Cardiac fibroblast (primary cell): ENCODE results near the gene MTMR3.

Experiments
- DNase-seq, 2 donors: peaks; one replicate each; pipeline versions ENCODE4 v3.0.0 to v3.0.0-alpha.2; 2010; ENCODE audit warnings: low read depth in 2 of 2
- H3K4me3 ChIP-seq, 2 donors: replicated peaks in 1 of 2; 1 replicate in 1 of 2; 2 replicates in 1 of 2; pipeline ENCODE4 v1.5.1; 2011; ENCODE audit warnings: low read depth in 2 of 2, low read length in 2 of 2, mild to moderate bottlenecking in 2 of 2, moderate library complexity in 1 of 2
- CTCF ChIP-seq: IDR thresholded peaks from one replicate; pipeline ENCODE4 v1.5.1; 2011; ENCODE audit warnings: low read depth, mild to moderate bottlenecking, low read length, inconsistent platforms

The MTMR3 gene

GRCh38 chr22:29871684-29872083, 11.3 kb upstream of the MTMR3 start:
- DNase-seq: no peak
- H3K4me3 ChIP-seq: no peak overlapping the region
- TF ChIP-seq CTCF: no peak

GRCh38 chr22:29872144-29872893, 10.7 kb upstream of the MTMR3 start:
- H3K4me3 ChIP-seq: no peak overlapping the region
- TF ChIP-seq CTCF: no peak
- no peak for DNase-seq

GRCh38 chr22:29872989-29873388, 10.0 kb upstream of the MTMR3 start:
- no peak for TF ChIP-seq CTCF
- H3K4me3 ChIP-seq: no peak overlapping the region
- DNase-seq: no peak

GRCh38 chr22:29873943-29874342, 9.0 kb upstream of the MTMR3 start:
- no peak for TF ChIP-seq CTCF
- H3K4me3 ChIP-seq: no peak overlapping the region
- no peak for DNase-seq

GRCh38 chr22:29877620-29878019, 5.4 kb upstream of the MTMR3 start:
- H3K4me3 ChIP-seq: no peak overlapping the region
- TF ChIP-seq CTCF: no peak
- DNase-seq: peak; percentile 49 to 90

GRCh38 chr22:29879753-29880152, 3.2 kb upstream of the MTMR3 start:
- H3K4me3 ChIP-seq: no peak overlapping the region
- no peak for TF ChIP-seq CTCF
- DNase-seq: peak in 1 of 2 donors; percentile 10

GRCh38 chr22:29882716-29883044, 294 bp upstream of the MTMR3 start:
- TF ChIP-seq CTCF: no peak
- H3K4me3 ChIP-seq: peak overlapping the region in 1 of 2 donors; percentile 10
- no peak for DNase-seq
